ENCODE measurements around the gene STK17B. TPM values are rescaled to one million over a fixed set of nuclear protein-coding genes. Genes with fewer than 3 reads are reported as not detected.

The STK17B gene
- total and polyA plus RNA-seq, 2 of the 8 experiments (the other 6 are each of a cell fraction or from before 2014, with no cell fraction given) = 1.8 to 10.5 TPM

- TF ChIP-seq CHD7 (IDR thresholded peaks at IDR 0.05; ENCODE audit: insufficient replicate concordance, low read length) (no peak), SP4 (IDR thresholded peaks at IDR 0.05; ENCODE audit: low read length) (no peak), EZH2 (IDR thresholded peaks at IDR 0.05; ENCODE audit: low read depth, low read length, severe bottlenecking) (no peak), SRF (IDR thresholded peaks at IDR 0.05; ENCODE audit: low read depth, low read length) (no peak), NRF1 (IDR thresholded peaks at IDR 0.05; ENCODE audit: low read depth, low read length) (no peak), SAP30 (IDR thresholded peaks at IDR 0.05; ENCODE audit: insufficient read depth, insufficient replicate concordance, low read length) (no peak), PHF8 (conservative IDR thresholded peaks at IDR 0.05; ENCODE audit: low read depth, low read length) (no peak), CHD1 (IDR thresholded peaks at IDR 0.05; ENCODE audit: low read depth, low read length) (no peak), POLR2A (IDR thresholded peaks at IDR 0.05; ENCODE audit: control extremely low read depth in 1 of 2, low read depth in 2 of 2, low read length in 2 of 2) (no peak), CHD2 (IDR thresholded peaks at IDR 0.05; ENCODE audit: low read length) (no peak), TAF7 (optimal IDR thresholded peaks at IDR 0.05; ENCODE audit: borderline replicate concordance, low read depth, low read length) (no peak), ASH2L (IDR thresholded peaks at IDR 0.05; ENCODE audit: low read length) (no peak), KDM1A (IDR thresholded peaks at IDR 0.05; ENCODE audit: borderline replicate concordance, low read length) (no peak)
Observed at GRCh38 chr2:196105951-196106350, 65.4 kb downstream of the STK17B start (continued).

Data from H1 (cell line).